Lung (tissue), 12 donors: ENCODE data around the gene ZNFX1. TPM values are rescaled to one million over a fixed set of nuclear protein-coding genes. Genes with fewer than 3 reads are reported as not detected.
A peak's percentile ranks its signal among the peaks of the same experiment; 100 is the strongest.

Experiments
- ATAC-seq: fragments of 200-7000 bp; cut with Tn5 transposase; one replicate; pipeline ENCODE4 v1.9.1; 2020; ENCODE audit warnings: moderate number of reproducible peaks; ENCODE audit not compliant: insufficient read depth, low FRiP score
- DNase-seq, 3 donors: peaks; one replicate each; pipeline ENCODE4 v3.0.0-alpha.2; 2013 to 2017
- H3K27ac ChIP-seq, 2 donors: one replicate each; pipeline ENCODE4 v1.5.1; 2013; ENCODE audit warnings: mild to moderate bottlenecking in 2 of 2, moderate library complexity in 2 of 2, control low read depth in 1 of 2, inconsistent platforms in 1 of 2, low read depth in 1 of 2, low read length in 1 of 2
- H3K27me3 ChIP-seq, 3 donors: one replicate each; pipeline ENCODE4 v1.5.1; 2013; ENCODE audit warnings: low read length in 2 of 3; ENCODE audit not compliant: control insufficient read depth in 3 of 3, insufficient read depth in 3 of 3
- H3K36me3 ChIP-seq, 4 donors: one replicate each; pipeline ENCODE4 v1.5.1; 2013; ENCODE audit warnings: low read length in 4 of 4, mild to moderate bottlenecking in 1 of 4, moderate library complexity in 1 of 4; ENCODE audit not compliant: control insufficient read depth in 4 of 4, insufficient read depth in 4 of 4
- H3K4me1 ChIP-seq, 5 donors: one replicate each; pipeline ENCODE4 v1.5.1; 2013; ENCODE audit warnings: low read length in 5 of 5, mild to moderate bottlenecking in 2 of 5, moderate library complexity in 1 of 5; ENCODE audit not compliant: control insufficient read depth in 5 of 5, insufficient read depth in 5 of 5
- H3K4me3 ChIP-seq: one replicate; pipeline ENCODE4 v1.5.1; 2013; ENCODE audit warnings: mild to moderate bottlenecking, control low read depth, moderate library complexity
- H3K9ac ChIP-seq, 2 donors: one replicate each; pipeline ENCODE4 v1.5.1; 2013; ENCODE audit warnings: low read length in 2 of 2, control low read depth in 1 of 2; ENCODE audit not compliant: insufficient read depth in 1 of 2
- H3K9me3 ChIP-seq, 4 donors: one replicate each; pipeline ENCODE4 v1.5.1; 2013; ENCODE audit warnings: low read length in 3 of 4, mild to moderate bottlenecking in 1 of 4, moderate library complexity in 1 of 4; ENCODE audit not compliant: control insufficient read depth in 4 of 4, insufficient read depth in 3 of 4
- CTCF ChIP-seq: IDR thresholded peaks from 2 replicates; pipeline ENCODE4 v1.5.1; 2012; ENCODE audit warnings: mild to moderate bottlenecking; ENCODE audit errors: control extremely low read depth, extremely low read depth
- WGBS, 2 donors: extraction: QIAGEN DNeasy Blood & Tissue Kit; methylation state at CpG; one replicate each; pipeline ENCODE4 v1.1.7; 2013; 5-methylcytosine and 5-hydroxymethylcytosine counted together
- polyA plus RNA-seq, 2 donors: library from polyadenylated mRNA; stranded (reverse); fragments of 200-250 nt; gene quantifications; one replicate each; pipeline ENCODE4 v1.2.1, GENCODE V29; 2013
- total RNA-seq, 2 donors: library from RNA; depleted of rRNA in 1 of 2; stranded (reverse); fragments of >200 nt in 1 of 2; gene quantifications; one replicate each; pipeline ENCODE4 v1.2.1, GENCODE V29; 2014 to 2021
- donor health status: control.
- donor health status: control.
- donor health status: Bipolar disorder and iron deficiency.
- donor health status: healthy.
- donor health status: DM: yes; HTN: yes; CAD: no.

Gene ZNFX1
- total and polyA plus RNA-seq, 4 donors, result 9.5 to 33.9 (median 24.1) TPM

GRCh38 chr20:49280463-49281058 lies 2.7 kb upstream of the ZNFX1 start:
- no peak for TF ChIP-seq CTCF
- H3K9ac ChIP-seq, result no peak overlapping the region
- H3K4me3 ChIP-seq, result peak overlapping the region; percentile 1
- DNase-seq, result no peak
- H3K27ac ChIP-seq, result peak overlapping the region in 1 of 2 donors; percentile 10
- peaks cover 38 to 67% (median 58%) of the 10 kb centered on the region in 4 donors for H3K36me3 ChIP-seq
- WGBS, 2 donors, result 73 to 82% methylated on average over 6 of the region's 6 CpGs
- no peak for ATAC-seq
- peaks cover 0 to 27% (median 21%) of the 10 kb centered on the region in 4 donors for H3K9me3 ChIP-seq
- H3K27me3 ChIP-seq, result no peaks in the 10 kb centered on the region
- peaks cover 0 to 38% (median 15%) of the 10 kb centered on the region in 5 donors for H3K4me1 ChIP-seq

- H3K9me3 ChIP-seq, result peaks cover 0 to 27% (median 19%) of the 10 kb centered on the region in 4 donors
- H3K27me3 ChIP-seq, result no peaks in the 10 kb centered on the region
- no peak for ATAC-seq
- H3K4me3 ChIP-seq, result peak overlapping the region; percentile 24
- DNase-seq, result no peak
- no peak for TF ChIP-seq CTCF
- 49 to 54% methylated on average over 7 of the region's 7 CpGs for WGBS, 2 donors
- H3K27ac ChIP-seq, result peak overlapping the region in 1 of 2 donors; percentile 46
- H3K9ac ChIP-seq, result peak overlapping the region in 1 of 2 donors; percentile 99
- peaks cover 34 to 60% (median 54%) of the 10 kb centered on the region in 4 donors for H3K36me3 ChIP-seq
- H3K4me1 ChIP-seq, result peaks cover 0 to 44% (median 17%) of the 10 kb centered on the region in 5 donors
These were observed 2.0 kb upstream of the ZNFX1 start for GRCh38 chr20:49279677-49280462.

- Histone ChIP-seq H3K27ac (peak overlapping the region; percentile 77 to 93), H3K9ac (peak overlapping the region; percentile 70 to 99), H3K9me3 (peaks cover 0 to 25% (median 19%) of the 10 kb centered on the region in 4 donors), H3K4me3 (peak overlapping the region; percentile 74), H3K27me3 (no peaks in the 10 kb centered on the region), H3K36me3 (peaks cover 29 to 53% (median 47%) of the 10 kb centered on the region in 4 donors), H3K4me1 (peaks cover 0 to 44% (median 17%) of the 10 kb centered on the region in 5 donors)
- peak in 1 of 3 donors; percentile 35 for DNase-seq
- no peak for TF ChIP-seq CTCF
- no peak for ATAC-seq
- 12 to 16% methylated on average over 33 of the region's 33 CpGs for WGBS, 2 donors
These were observed 1.2 kb upstream of the ZNFX1 start for GRCh38 chr20:49278818-49279676.
